HepG2 (cell line): Measurements from ENCODE around the gene GPS1. TPM values are rescaled to one million over a fixed set of nuclear protein-coding genes. Genes with fewer than 3 reads are reported as not detected.

Source experiments
- GRHL1 ChIP-seq: sonication (generic); formaldehyde crosslinking; conservative IDR thresholded peaks from 2 replicates; pipeline ENCODE4 v1.8.0; 2022; ENCODE audit warnings: missing genetic modification reagents
- JUNB ChIP-seq: sonication (generic); formaldehyde crosslinking; IDR thresholded peaks from 2 replicates; pipeline ENCODE4 v1.8.0; 2022; ENCODE audit warnings: missing genetic modification reagents, mild to moderate bottlenecking, borderline replicate concordance
- MIER3 ChIP-seq: IDR thresholded peaks from 2 replicates; pipeline ENCODE4 v1.6.1; 2016; ENCODE audit warnings: missing compliant biosample characterization, borderline replicate concordance
- REST ChIP-seq, 2 experiments: IDR thresholded peaks; 2 replicates each; pipeline ENCODE4 v1.6.1; 2011 to 2012; ENCODE audit warnings: low read length in 2 of 2, borderline replicate concordance in 1 of 2, low read depth in 1 of 2, mild to moderate bottlenecking in 1 of 2, moderate library complexity in 1 of 2
- TEAD2 ChIP-seq: sonication (generic); formaldehyde crosslinking; IDR thresholded peaks from 2 replicates; pipeline ENCODE4 v1.9.0; 2021; ENCODE audit warnings: missing genetic modification reagents
- TERF1 ChIP-seq: sonication (generic); formaldehyde crosslinking; IDR thresholded peaks from 2 replicates; pipeline ENCODE4 v1.8.0; 2022; ENCODE audit warnings: mild to moderate bottlenecking, missing genetic modification reagents, moderate library complexity
- YY1 ChIP-seq: IDR thresholded peaks from 2 replicates; pipeline ENCODE4 v1.6.1; 2011; ENCODE audit warnings: low read length, low read depth, moderate library complexity, mild to moderate bottlenecking; ENCODE audit not compliant: insufficient read depth, insufficient replicate concordance
- ZBED4 ChIP-seq: sonication (generic); formaldehyde crosslinking; IDR thresholded peaks from 2 replicates; pipeline ENCODE4 v1.4.0; 2020; ENCODE audit warnings: missing genetic modification reagents, borderline replicate concordance
- ZNF235 ChIP-seq: sonication (generic); formaldehyde crosslinking; IDR thresholded peaks from 2 replicates; pipeline ENCODE4 v1.8.1; 2023; ENCODE audit warnings: mild to moderate bottlenecking, missing genetic modification reagents, borderline replicate concordance
- ZNF451 ChIP-seq: sonication (generic); formaldehyde crosslinking; IDR thresholded peaks from 2 replicates; pipeline ENCODE4 v1.5.0; 2020; ENCODE audit warnings: mild to moderate bottlenecking, missing genetic modification reagents
- ZNF660 ChIP-seq: sonication (generic); formaldehyde crosslinking; IDR thresholded peaks from 2 replicates; pipeline ENCODE4 v1.5.1; 2020; ENCODE audit warnings: mild to moderate bottlenecking, low read depth, missing genetic modification reagents, borderline replicate concordance
- ZNF766 ChIP-seq: sonication (generic); formaldehyde crosslinking; IDR thresholded peaks from 2 replicates; pipeline ENCODE4 v1.5.0; 2020; ENCODE audit warnings: missing genetic modification reagents, borderline replicate concordance
- ZSCAN31 ChIP-seq: sonication (generic); formaldehyde crosslinking; IDR thresholded peaks from 2 replicates; pipeline ENCODE4 v1.5.0; 2020; ENCODE audit warnings: low read depth, mild to moderate bottlenecking, missing genetic modification reagents
- ZSCAN5A ChIP-seq: sonication (generic); formaldehyde crosslinking; IDR thresholded peaks from 2 replicates; pipeline ENCODE4 v1.8.0; 2022; ENCODE audit warnings: mild to moderate bottlenecking, missing genetic modification reagents, borderline replicate concordance
- polyA plus RNA-seq, 8 experiments: library from polyadenylated mRNA; depleted of rRNA in 3 of 8; stranded (reverse) in 7 of 8; unstranded in 1 of 8; fragments of >200 nt; fragmentation: Illumina TruSeq in 4 of 8; extraction: Trizol in 4 of 8; gene quantifications; 2 replicates each; pipeline versions ENCODE4 v1.2.1 to v1.2.3, GENCODE V29; 2011 to 2016; ENCODE audit warnings: low read depth in 4 of 8, missing spikeins in 1 of 8, mixed read lengths in 1 of 8; ENCODE audit not compliant: insufficient read depth in 1 of 8
- total RNA-seq, 5 experiments: library from RNA; depleted of rRNA; stranded (reverse); fragments of >200 nt; fragmentation: Illumina TruSeq; extraction: Trizol; gene quantifications; 2 replicates each; pipeline ENCODE4 v1.2.3, GENCODE V29; 2016; ENCODE audit warnings: low read depth in 1 of 5

GPS1 gene
- total and polyA plus RNA-seq, 2 of the 13 experiments (the other 11 are each of a cell fraction or from before 2014, with no cell fraction given), result 124 to 128 TPM

- no peak for TF ChIP-seq GRHL1 (CRISPR knock-in tag)
- peak; percentile 10; the same call in 1 of the 2 replicates for TF ChIP-seq ZBED4 (CRISPR knock-in tag)
- TF ChIP-seq ZNF766 (CRISPR knock-in tag), result peak; percentile 91; the same call in 1 of the 2 replicates
- TF ChIP-seq TEAD2, result peak; percentile 24; the same call in 1 of the 2 replicates
- peak; percentile 80; the same call in 1 of the 2 replicates for TF ChIP-seq ZSCAN31 (CRISPR knock-in tag)
- TF ChIP-seq TERF1 (CRISPR knock-in tag), result peak; percentile 80; the same call in 1 of the 2 replicates
- TF ChIP-seq ZNF235, result 0 out of 2 replicates have a peak, but pooled peaks have one; percentile 58
- peak; percentile 93 for TF ChIP-seq YY1
- 0 out of 2 replicates have a peak, but pooled peaks have one; percentile 16 for TF ChIP-seq ZSCAN5A (CRISPR knock-in tag)
- TF ChIP-seq ZNF451 (CRISPR knock-in tag), result peak; percentile 49
- TF ChIP-seq JUNB (CRISPR knock-in tag), result no peak
- TF ChIP-seq ZNF660, result no peak
- TF ChIP-seq MIER3, result no peak; the same call in 1 of the 2 replicates
- TF ChIP-seq REST (IDR thresholded peaks at IDR 0.05; ENCODE audit: borderline replicate concordance in 1 of 2, low read depth in 1 of 2, low read length in 2 of 2), result peak in 1 of 2 experiments; percentile 82; a peak in 1 of 4 replicates
Measured at GRCh38 chr17:82098169-82098938, 46.7 kb downstream of the GPS1 start, which contains the start of gene FASN (continued).
